ENCODE results near the gene OR51I1. TPM values are rescaled to one million over a fixed set of nuclear protein-coding genes. Genes with fewer than 3 reads are reported as not detected.

OR51I1 gene
- total RNA-seq: not detected

GRCh38 chr11:5441414-5441813 is at the start of gene OR51I1:
Gene OR51I1 (minus strand): TSS chr11:5441514. CDS start chr11:5441514, 0 bp downstream.
- DNase-seq (no peak), ATAC-seq (no peak)
- no peak within 1 kb of the TSS for H3K4me3 Mint-ChIP-seq
- H3K36me3 Mint-ChIP-seq (ENCODE audit: low read depth): no peaks in the 10 kb centered on the region
- H3K27ac Mint-ChIP-seq: no peak within 1 kb of the TSS
- CTCF ChIA-PET: no interaction called here
- POLR2A ChIA-PET: no interaction called here
- peaks cover 11% of the 10 kb centered on the region for H3K27me3 Mint-ChIP-seq
- intact Hi-C loops (cut with DNase I, micrococcal nuclease): no loop called here
- H3K9me3 Mint-ChIP-seq (ENCODE audit: low read depth): no peaks in the 10 kb centered on the region
- H3K4me1 Mint-ChIP-seq: no peaks in the 10 kb centered on the region

GRCh38 chr11:5489576-5490357 is 48.5 kb upstream of the OR51I1 start:
- no peak for DNase-seq
- POLR2A ChIA-PET: no interaction called here
- no peak for ATAC-seq
- CTCF ChIA-PET: no interaction called here
- no peak overlapping the region for H3K4me3 Mint-ChIP-seq
- H3K27me3 Mint-ChIP-seq: no peaks in the 10 kb centered on the region
- intact Hi-C loops (cut with DNase I, micrococcal nuclease): no loop called here
- peaks cover 2% of the 10 kb centered on the region for H3K4me1 Mint-ChIP-seq
- no peaks in the 10 kb centered on the region for H3K36me3 Mint-ChIP-seq (ENCODE audit: low read depth)
- no peak overlapping the region for H3K27ac Mint-ChIP-seq
- H3K9me3 Mint-ChIP-seq (ENCODE audit: low read depth): no peaks in the 10 kb centered on the region

GRCh38 chr11:5488798-5489399 is 47.6 kb upstream of the OR51I1 start:
- intact Hi-C loops (cut with DNase I, micrococcal nuclease): no loop called here
- no peak overlapping the region for H3K4me3 Mint-ChIP-seq
- CTCF ChIA-PET: no interaction called here

GRCh38 chr11:5488385-5488784 is 47.1 kb upstream of the OR51I1 start, which contains the start of gene OR52D1:
Gene OR52D1 (plus strand): TSS chr11:5488685. CDS start chr11:5488707, 22 bp downstream.
- Mint-ChIP-seq H3K27me3 (no peaks in the 10 kb centered on the region), H3K9me3 (ENCODE audit: low read depth) (no peaks in the 10 kb centered on the region), H3K4me1 (peaks cover 2% of the 10 kb centered on the region), H3K27ac (no peak within 1 kb of the TSS), H3K4me3 (no peak within 1 kb of the TSS), H3K36me3 (ENCODE audit: low read depth) (no peaks in the 10 kb centered on the region)
- intact Hi-C loops (cut with DNase I, micrococcal nuclease): no loop called here
- ATAC-seq (no peak), DNase-seq (no peak)
- ChIA-PET CTCF (no interaction called here), POLR2A (no interaction called here)

More at GRCh38 chr11:5488798-5489399, 47.6 kb upstream of the OR51I1 start:
- no peak for DNase-seq
- ATAC-seq: no peak
- H3K36me3 Mint-ChIP-seq (ENCODE audit: low read depth): no peaks in the 10 kb centered on the region
- no peak overlapping the region for H3K27ac Mint-ChIP-seq
- H3K4me1 Mint-ChIP-seq: peaks cover 2% of the 10 kb centered on the region
- POLR2A ChIA-PET: no interaction called here
- no peaks in the 10 kb centered on the region for H3K9me3 Mint-ChIP-seq (ENCODE audit: low read depth)
- H3K27me3 Mint-ChIP-seq: no peaks in the 10 kb centered on the region

- ATAC-seq (peak; percentile 88), DNase-seq (peak; percentile 52)
- ChIA-PET POLR2A (interaction anchor here (0.6 kb wide), 1 partner anchor 256 kb away, joined by 3 read pairs; no protein-coding TSS in a partner anchor), CTCF (interaction anchor here (0.9 kb wide), 1 partner anchor 10 kb away, joined by 3 read pairs; no protein-coding TSS in a partner anchor)
- Mint-ChIP-seq H3K4me1 (peaks cover 2% of the 10 kb centered on the region), H3K9me3 (ENCODE audit: low read depth) (no peaks in the 10 kb centered on the region), H3K4me3 (no peak overlapping the region), H3K27ac (no peak overlapping the region), H3K27me3 (no peaks in the 10 kb centered on the region), H3K36me3 (ENCODE audit: low read depth) (no peaks in the 10 kb centered on the region)
- intact Hi-C loops (cut with DNase I, micrococcal nuclease): no loop called here
These were observed 45.1 kb upstream of the OR51I1 start for GRCh38 chr11:5486421-5486820.

DNA sequence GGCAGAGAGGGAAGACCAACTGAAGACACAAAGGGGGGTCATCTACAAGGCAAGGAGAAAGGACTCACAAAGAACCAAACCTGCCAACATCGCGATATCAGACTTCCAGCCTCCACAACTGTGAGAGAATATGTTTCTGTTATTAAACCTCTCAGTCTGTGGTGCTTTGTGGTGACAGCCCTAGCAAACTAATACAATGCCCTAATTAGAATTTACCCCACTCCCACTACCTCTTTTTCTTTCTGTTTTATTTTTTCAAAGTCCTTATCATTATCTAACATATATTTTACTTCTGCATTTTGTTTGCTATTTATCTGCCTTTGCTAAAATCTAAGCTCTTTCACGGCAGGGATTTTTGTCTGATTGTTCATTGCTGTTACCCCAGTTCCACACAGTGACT is 44.7 kb upstream of the OR51I1 start:
- no peaks in the 10 kb centered on the region for H3K9me3 Mint-ChIP-seq (ENCODE audit: low read depth)
- intact Hi-C loops (cut with DNase I, micrococcal nuclease): no loop called here

GRCh38 chr11:5476186-5476819 is 35.0 kb upstream of the OR51I1 start:
- Mint-ChIP-seq H3K27me3 (peaks cover 16% of the 10 kb centered on the region), H3K36me3 (ENCODE audit: low read depth) (no peaks in the 10 kb centered on the region), H3K9me3 (ENCODE audit: low read depth) (peaks cover 1% of the 10 kb centered on the region), H3K4me3 (no peak overlapping the region), H3K4me1 (no peaks in the 10 kb centered on the region), H3K27ac (no peak overlapping the region)
- ChIA-PET POLR2A (no interaction called here), CTCF (interaction anchor here (0.7 to 2.3 kb wide), 12 partner anchors 10 to 877 kb away, joined by 3 to 17 read pairs (median 3); no protein-coding TSS in a partner anchor)
- intact Hi-C loops (cut with DNase I, micrococcal nuclease): loop anchor here (1.0 to 5.0 kb wide), 6 partner anchors 77 to 877 kb away; partner anchors contain the start of genes OR52N2 (in 2 of the 2) and OR52E5 (in 1 of the 2)
- DNase-seq (peak; percentile 59), ATAC-seq (peak; percentile 53)

More for the DNA sequence above, 44.7 kb upstream of the OR51I1 start:
- H3K27me3 Mint-ChIP-seq: no peaks in the 10 kb centered on the region
- DNase-seq (no peak), ATAC-seq (no peak)
- H3K4me1 Mint-ChIP-seq: peaks cover 2% of the 10 kb centered on the region
- H3K27ac Mint-ChIP-seq: no peak overlapping the region
- ChIA-PET CTCF (interaction anchor here (0.9 kb wide), 1 partner anchor 10 kb away, joined by 3 read pairs; no protein-coding TSS in a partner anchor), POLR2A (no interaction called here)
- H3K4me3 Mint-ChIP-seq: no peak overlapping the region
- H3K36me3 Mint-ChIP-seq (ENCODE audit: low read depth): no peaks in the 10 kb centered on the region

DNA sequence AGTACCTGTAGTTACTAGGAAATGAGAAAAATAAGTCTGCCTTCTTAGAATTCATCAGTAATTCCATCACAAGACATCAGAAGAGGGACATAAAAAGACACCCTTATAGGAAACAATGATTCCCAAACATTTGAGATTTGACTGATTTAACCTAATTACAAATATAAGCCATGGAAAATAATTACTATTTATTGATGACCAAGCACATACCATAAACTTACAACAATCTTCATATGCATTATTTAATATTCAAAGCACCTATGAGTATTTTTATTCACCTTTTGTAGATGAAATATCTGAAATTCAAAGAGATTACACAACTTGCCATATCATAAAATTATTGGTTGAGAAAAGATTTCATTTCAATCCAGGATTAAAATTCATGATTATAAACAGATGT is 32.6 kb upstream of the OR51I1 start:
- H3K27ac Mint-ChIP-seq: no peak overlapping the region
- no peak overlapping the region for H3K4me3 Mint-ChIP-seq
- H3K36me3 Mint-ChIP-seq (ENCODE audit: low read depth): no peaks in the 10 kb centered on the region
- intact Hi-C loops (cut with DNase I, micrococcal nuclease): no loop called here
- no peaks in the 10 kb centered on the region for H3K9me3 Mint-ChIP-seq (ENCODE audit: low read depth)
- DNase-seq: no peak
- H3K4me1 Mint-ChIP-seq: no peaks in the 10 kb centered on the region
- no peak for ATAC-seq
- ChIA-PET CTCF (interaction anchor here (1.5 kb wide), 1 partner anchor 14 kb away, joined by 3 read pairs; no protein-coding TSS in a partner anchor), POLR2A (no interaction called here)
- H3K27me3 Mint-ChIP-seq: peaks cover 17% of the 10 kb centered on the region

GRCh38 chr11:5467527-5467926 is 26.2 kb upstream of the OR51I1 start:
- H3K9me3 Mint-ChIP-seq (ENCODE audit: low read depth): no peaks in the 10 kb centered on the region
- ChIA-PET CTCF (no interaction called here), POLR2A (no interaction called here)
- intact Hi-C loops (cut with DNase I, micrococcal nuclease): no loop called here
- no peaks in the 10 kb centered on the region for H3K4me1 Mint-ChIP-seq
- H3K27me3 Mint-ChIP-seq: peaks cover 13% of the 10 kb centered on the region
- ATAC-seq (no peak), DNase-seq (no peak)
- no peak overlapping the region for H3K27ac Mint-ChIP-seq
- no peaks in the 10 kb centered on the region for H3K36me3 Mint-ChIP-seq (ENCODE audit: low read depth)
- H3K4me3 Mint-ChIP-seq: no peak overlapping the region

- no peaks in the 10 kb centered on the region for H3K9me3 Mint-ChIP-seq (ENCODE audit: low read depth)
- intact Hi-C loops (cut with DNase I, micrococcal nuclease): no loop called here
- H3K27me3 Mint-ChIP-seq: no peaks in the 10 kb centered on the region
- H3K4me3 Mint-ChIP-seq: no peak overlapping the region
- ChIA-PET CTCF (interaction anchor here (0.5 to 1.9 kb wide), 4 partner anchors 12 to 850 kb away, joined by 3 to 6 read pairs (median 3); no protein-coding TSS in a partner anchor), POLR2A (no interaction called here)
- ATAC-seq: no peak
- no peak overlapping the region for H3K27ac Mint-ChIP-seq
- no peaks in the 10 kb centered on the region for H3K4me1 Mint-ChIP-seq
- no peak for DNase-seq
- H3K36me3 Mint-ChIP-seq (ENCODE audit: low read depth): no peaks in the 10 kb centered on the region
These were observed 19.8 kb upstream of the OR51I1 start for GRCh38 chr11:5460983-5461621.

DNA sequence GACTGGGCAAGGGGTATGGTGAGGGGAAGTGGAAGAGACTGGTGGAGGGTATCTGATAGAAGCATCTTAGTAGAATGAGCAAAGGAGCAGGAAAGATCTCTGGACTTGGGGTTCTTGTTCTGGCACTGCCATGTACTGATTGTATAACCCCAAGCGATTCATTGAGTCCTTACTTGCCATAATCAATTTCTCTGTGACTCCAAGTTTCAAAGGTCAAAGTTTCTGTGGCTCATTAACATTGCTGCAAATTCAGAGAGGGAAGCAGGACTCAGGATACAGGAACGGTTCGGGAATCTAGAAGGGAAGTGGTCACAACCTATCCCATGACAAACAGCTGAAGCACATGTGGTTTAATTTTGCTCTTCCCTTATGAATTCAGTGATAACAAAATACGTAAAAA is 8.1 kb upstream of the OR51I1 start:
- no peak for DNase-seq
- Mint-ChIP-seq H3K4me1 (no peaks in the 10 kb centered on the region), H3K27me3 (peaks cover 2% of the 10 kb centered on the region), H3K4me3 (no peak overlapping the region), H3K36me3 (ENCODE audit: low read depth) (no peaks in the 10 kb centered on the region), H3K27ac (no peak overlapping the region), H3K9me3 (ENCODE audit: low read depth) (no peaks in the 10 kb centered on the region)
- ChIA-PET POLR2A (no interaction called here), CTCF (no interaction called here)
- intact Hi-C loops (cut with DNase I, micrococcal nuclease): no loop called here
- no peak for ATAC-seq
